ENCODE data around the gene PRR3. TPM values are rescaled to one million over a fixed set of nuclear protein-coding genes. Genes with fewer than 3 reads are reported as not detected.

Gene PRR3
- total and polyA plus RNA-seq, 2 experiments from 2014 or later: 10.9 to 15.2 TPM

- DNase-seq (ENCODE audit: low spot score): no peak
Observed at GRCh38 chr6:30507849-30508827, 49.0 kb upstream of the PRR3 start.

GRCh38 chr6:30508890-30509736 is 48.0 kb upstream of the PRR3 start:
- H2AFZ ChIP-seq: no peak overlapping the region
- H3K4me2 ChIP-seq: no peak overlapping the region
- ATAC-seq: no peak
- no peak for TF ChIP-seq REST (IDR thresholded peaks at IDR 0.05; ENCODE audit: unreplicated experiment)
- no peak for TF ChIP-seq ETS1 (IDR thresholded peaks at IDR 0.05)
- no peak for TF ChIP-seq STAT1 (IDR thresholded peaks at IDR 0.05; ENCODE audit: unreplicated experiment)
- no peak for TF ChIP-seq CREB1 (CRISPR knock-in tag; IDR thresholded peaks at IDR 0.05; ENCODE audit: low read depth)
- TF ChIP-seq EZH2phosphoT487 (IDR thresholded peaks at IDR 0.05; ENCODE audit: unreplicated experiment): no peak
- no peak for TF ChIP-seq ZNF331 (CRISPR knock-in tag; IDR thresholded peaks at IDR 0.05; ENCODE audit: low read depth)
- no peak for TF ChIP-seq ZNF114 (CRISPR knock-in tag; IDR thresholded peaks at IDR 0.05)
- TF ChIP-seq EZH2 (IDR thresholded peaks at IDR 0.05; ENCODE audit: low read depth, unreplicated experiment): no peak
- TF ChIP-seq POLR2AphosphoS5 (IDR thresholded peaks at IDR 0.05; ENCODE audit: low read depth): no peak
- TF ChIP-seq JUNB (IDR thresholded peaks at IDR 0.05; ENCODE audit: unreplicated experiment): no peak
- TF ChIP-seq NANOG (IDR thresholded peaks at IDR 0.05; ENCODE audit: borderline replicate concordance): no peak

More at GRCh38 chr6:30507849-30508827, 49.0 kb upstream of the PRR3 start:
- Mint-ChIP-seq H3K4me1 (peaks cover 15% of the 10 kb centered on the region; the same call in 2 of the 3 replicates), H3K27me3 (ENCODE audit: insufficient read depth, low read depth, poor library complexity) (peaks cover 10% of the 10 kb centered on the region), H3K27ac (no peak overlapping the region), H3K36me3 (ENCODE audit: low read depth) (no peaks in the 10 kb centered on the region), H3K9me3 (no peaks in the 10 kb centered on the region), H3K4me3 (no peak overlapping the region)
- Histone ChIP-seq H3K36me3 (ENCODE audit: insufficient read depth) (no peaks in the 10 kb centered on the region), H4K20me1 (replicated peaks; ENCODE audit: insufficient read depth) (no peaks in the 10 kb centered on the region), H3K27me3 (ENCODE audit: insufficient read depth) (no peaks in the 10 kb centered on the region), H2AFZ (no peak overlapping the region), H3K27ac (ENCODE audit: low read depth) (no peak overlapping the region), H3K9me2 (ENCODE audit: insufficient read depth) (no peaks in the 10 kb centered on the region), H3K4me1 (ENCODE audit: insufficient read depth) (no peaks in the 10 kb centered on the region), H3K4me3 (no peak overlapping the region), H3K79me2 (replicated peaks; ENCODE audit: insufficient read depth) (no peaks in the 10 kb centered on the region), H3F3A (replicated peaks; ENCODE audit: low read depth) (no peaks in the 10 kb centered on the region), H3K4me2 (no peak overlapping the region)
- no peak for ATAC-seq
- TF ChIP-seq CTCF (conservative IDR thresholded peaks at IDR 0.05; ENCODE audit: low read depth in 2 of 2): no peak

More at GRCh38 chr6:30508890-30509736, 48.0 kb upstream of the PRR3 start:
- Mint-ChIP-seq H3K27me3 (ENCODE audit: insufficient read depth, low read depth, poor library complexity) (peaks cover 10% of the 10 kb centered on the region), H3K4me1 (peaks cover 17% of the 10 kb centered on the region), H3K36me3 (ENCODE audit: low read depth) (no peaks in the 10 kb centered on the region), H3K9me3 (no peaks in the 10 kb centered on the region), H3K27ac (no peak overlapping the region), H3K4me3 (no peak overlapping the region)
- Histone ChIP-seq H3F3A (replicated peaks; ENCODE audit: low read depth) (no peaks in the 10 kb centered on the region), H3K27ac (ENCODE audit: low read depth) (no peak overlapping the region), H3K27me3 (ENCODE audit: insufficient read depth) (no peaks in the 10 kb centered on the region), H3K9me2 (ENCODE audit: insufficient read depth) (no peaks in the 10 kb centered on the region), H3K4me3 (no peak overlapping the region), H4K20me1 (replicated peaks; ENCODE audit: insufficient read depth) (no peaks in the 10 kb centered on the region), H3K4me1 (ENCODE audit: insufficient read depth) (no peaks in the 10 kb centered on the region), H3K79me2 (replicated peaks; ENCODE audit: insufficient read depth) (no peaks in the 10 kb centered on the region), H3K36me3 (ENCODE audit: insufficient read depth) (no peaks in the 10 kb centered on the region)
- DNase-seq (ENCODE audit: low spot score): no peak
